ENCODE data around the gene RASL11B.
A peak's percentile ranks its signal among the peaks of the same experiment; 100 is the strongest.
"Not testable (repeated sequence)": the region's sequence is repeated elsewhere in the genome, so short reads cannot be mapped to it uniquely, and the experiment has no call there.

RASL11B gene, protein sequence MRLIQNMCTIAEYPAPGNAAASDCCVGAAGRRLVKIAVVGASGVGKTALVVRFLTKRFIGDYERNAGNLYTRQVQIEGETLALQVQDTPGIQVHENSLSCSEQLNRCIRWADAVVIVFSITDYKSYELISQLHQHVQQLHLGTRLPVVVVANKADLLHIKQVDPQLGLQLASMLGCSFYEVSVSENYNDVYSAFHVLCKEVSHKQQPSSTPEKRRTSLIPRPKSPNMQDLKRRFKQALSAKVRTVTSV

DNA sequence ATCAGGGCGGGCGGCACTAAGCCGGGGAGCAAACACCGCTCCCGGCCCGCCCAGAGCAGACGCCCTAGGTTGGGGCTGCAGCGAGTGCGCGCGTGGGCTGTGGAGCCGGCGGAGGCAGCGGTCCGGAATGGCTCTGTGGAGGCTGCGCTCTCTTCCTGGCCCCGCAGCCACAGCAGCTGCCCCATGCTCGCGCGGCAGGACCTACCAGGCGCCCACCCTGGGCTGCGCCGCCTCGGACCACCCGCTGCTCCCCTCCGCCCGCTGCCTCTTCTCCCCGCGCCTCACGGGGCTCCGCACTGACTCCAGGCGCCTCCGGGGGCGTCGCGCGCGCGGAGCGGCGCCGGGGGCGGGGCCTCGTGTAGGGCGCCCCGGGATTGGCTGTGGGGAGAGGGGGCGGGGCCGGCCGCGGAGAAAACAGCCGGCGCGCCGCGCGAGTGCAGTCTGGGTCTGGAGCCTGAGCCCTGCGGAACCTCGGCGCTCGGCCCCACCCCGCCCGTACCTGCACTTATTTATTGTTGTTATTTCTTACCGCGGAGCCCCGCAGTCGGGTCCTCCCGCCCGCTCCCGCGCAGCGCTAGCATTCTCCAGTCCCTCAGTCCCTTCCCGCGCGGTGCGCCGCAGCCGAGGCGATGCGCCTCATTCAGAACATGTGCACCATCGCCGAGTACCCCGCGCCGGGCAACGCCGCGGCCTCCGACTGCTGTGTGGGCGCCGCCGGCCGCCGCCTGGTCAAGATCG, at the start of gene RASL11B:
Gene RASL11B, plus strand, starts transcription at position 439 of the 738 bp plus-strand sequence. Its CDS starts 191 bp downstream, at position 630.
- DNase-seq = peak; percentile 82

DNA sequence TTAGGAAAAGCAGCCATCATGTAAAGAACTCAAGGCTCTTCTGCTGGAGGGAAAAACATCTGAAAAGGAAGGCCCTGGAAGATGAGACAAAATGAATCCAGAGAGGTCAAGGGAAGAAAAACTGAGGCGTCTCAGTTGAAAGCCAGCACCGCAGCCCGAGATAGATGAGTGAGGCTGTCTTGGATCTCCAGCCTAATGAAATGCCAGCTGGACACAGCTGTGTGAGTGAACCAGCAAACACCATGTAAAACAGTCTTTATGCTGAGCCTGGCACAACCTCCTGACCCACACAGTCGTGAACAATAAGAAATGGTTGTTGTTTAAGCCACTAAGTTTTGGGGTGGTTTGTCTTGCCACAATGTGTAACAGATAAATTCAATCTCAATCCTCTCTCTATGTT, 48.6 kb upstream of the RASL11B start:
- DNase-seq = no peak

DNA sequence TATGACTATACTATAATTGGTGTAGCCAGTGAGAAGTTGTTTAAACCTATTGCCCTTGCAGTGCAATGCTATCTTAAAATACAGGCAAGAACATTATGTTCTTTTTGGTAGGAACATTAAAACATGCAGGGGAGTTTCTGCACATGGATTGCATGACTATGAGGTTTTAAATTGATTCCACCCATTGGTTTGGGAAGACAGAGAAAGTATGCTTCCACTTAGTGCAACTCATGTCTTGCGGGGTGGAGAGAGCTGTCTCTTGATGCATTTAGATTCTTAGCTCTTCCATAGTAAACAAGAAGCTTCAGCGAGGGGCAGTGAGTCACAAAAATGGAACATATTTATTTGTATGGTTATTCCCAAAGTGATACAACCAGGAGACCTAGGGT, 39.5 kb upstream of the RASL11B start:
- DNase-seq = no peak

DNA sequence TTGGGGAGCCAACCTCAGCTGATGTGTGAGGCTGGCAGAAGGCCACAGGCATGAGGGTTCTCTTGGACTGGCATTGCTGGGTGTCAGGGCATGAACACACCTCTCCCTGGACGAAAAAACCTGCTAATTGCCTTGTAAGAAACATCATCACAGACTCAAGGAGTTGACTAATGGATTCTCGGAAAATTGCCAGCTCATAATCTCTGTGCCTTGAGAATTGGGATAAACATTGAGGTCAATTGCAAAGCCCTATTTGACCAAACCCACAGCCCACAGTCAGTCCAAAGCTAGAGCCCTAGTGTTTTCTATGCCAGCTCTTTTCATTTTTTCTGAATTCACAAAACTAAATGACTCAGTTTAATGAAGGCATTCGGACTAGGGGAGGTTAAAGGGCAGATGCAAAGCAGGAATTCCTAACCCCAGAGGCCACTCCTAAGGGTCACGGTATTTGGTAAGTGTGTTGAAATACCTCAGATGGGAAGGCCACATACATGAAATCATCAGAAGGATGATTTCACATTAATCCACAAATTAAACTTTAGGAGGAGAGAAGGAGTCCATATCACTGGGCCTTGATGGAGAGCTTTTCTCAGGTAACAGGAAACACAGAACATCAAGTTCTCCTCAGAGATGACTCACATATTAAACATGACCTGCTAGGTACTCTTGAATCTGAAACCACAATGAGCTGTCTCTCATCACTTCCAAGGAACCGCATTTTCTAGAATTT, 39.0 kb upstream of the RASL11B start:
- no peak for DNase-seq

DNA sequence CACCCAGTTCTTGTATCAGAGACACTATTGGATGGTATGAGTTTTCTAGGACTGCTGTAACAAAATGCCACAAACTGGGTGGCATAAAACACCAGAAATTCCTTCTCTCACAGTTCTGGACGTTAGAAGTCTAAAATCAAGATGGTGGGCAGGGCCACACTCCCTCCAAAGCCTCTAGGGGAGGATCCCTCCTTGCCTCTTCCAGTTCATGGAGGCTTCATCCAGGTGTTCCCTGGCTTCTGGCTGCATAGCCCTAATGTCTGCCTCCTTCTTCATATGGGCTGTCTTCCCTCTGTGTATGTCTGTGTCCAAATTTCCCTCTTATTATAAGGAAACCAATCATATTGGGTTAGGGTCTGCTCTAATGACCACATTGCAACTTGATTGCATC, 38.4 kb upstream of the RASL11B start:
- no peak for DNase-seq

DNA sequence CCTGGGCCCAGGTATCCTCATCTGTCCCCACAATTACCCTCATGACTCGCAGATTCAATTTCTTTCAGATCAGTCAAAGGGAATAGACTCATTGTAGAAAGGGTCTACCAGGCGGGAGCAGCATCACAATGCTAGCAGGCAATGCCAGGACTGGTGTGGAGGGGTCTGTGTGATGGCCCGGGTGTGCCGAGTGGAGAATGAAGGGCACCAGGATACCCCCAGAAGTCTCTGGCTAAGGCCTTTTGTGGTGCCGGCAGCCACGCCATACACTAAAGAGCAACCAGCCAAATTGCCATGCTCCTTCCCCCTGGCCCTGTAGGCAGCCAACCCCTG, 37.9 kb upstream of the RASL11B start:
- DNase-seq = no peak

DNA sequence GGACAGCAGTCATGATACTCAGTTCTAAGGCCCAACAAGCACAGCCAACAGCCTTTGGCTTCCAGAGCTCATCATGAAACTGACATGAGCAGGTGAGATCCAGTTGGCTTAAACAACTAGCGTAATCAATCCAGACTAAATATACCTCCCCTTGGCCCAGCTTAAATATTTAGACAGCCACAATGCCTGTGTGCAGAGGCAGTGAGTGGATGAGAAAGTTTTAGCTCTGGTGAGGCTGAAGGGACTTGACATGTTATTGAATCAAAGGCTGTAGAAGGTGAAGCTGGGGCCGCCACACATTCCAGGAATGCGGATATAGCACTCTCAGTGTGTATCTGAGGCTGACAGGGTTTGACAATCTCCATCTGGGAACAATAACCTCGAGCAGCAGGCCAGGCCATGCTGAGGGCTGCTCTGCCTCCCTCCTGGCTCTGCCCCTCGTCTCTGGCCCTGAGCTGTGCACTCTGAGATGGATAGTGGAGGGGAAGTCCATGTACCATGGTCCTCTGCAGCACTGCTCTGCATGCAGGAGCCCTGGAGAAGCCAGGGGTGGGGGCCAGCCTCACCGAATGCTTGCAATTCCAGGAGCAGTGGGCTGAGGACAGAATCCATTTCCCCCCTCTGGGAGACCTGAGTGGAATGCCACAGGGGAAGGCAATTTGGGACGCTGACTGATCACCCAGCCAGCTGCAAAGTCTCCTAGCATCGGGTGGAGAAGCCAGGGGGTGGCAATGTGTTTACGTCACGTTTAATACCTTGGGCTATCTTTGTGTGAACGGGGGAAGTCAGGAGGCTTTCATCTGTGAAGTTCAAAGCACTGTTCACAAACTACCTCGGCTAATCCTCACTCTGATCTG, 37.3 kb upstream of the RASL11B start:
- no peak for DNase-seq

DNA sequence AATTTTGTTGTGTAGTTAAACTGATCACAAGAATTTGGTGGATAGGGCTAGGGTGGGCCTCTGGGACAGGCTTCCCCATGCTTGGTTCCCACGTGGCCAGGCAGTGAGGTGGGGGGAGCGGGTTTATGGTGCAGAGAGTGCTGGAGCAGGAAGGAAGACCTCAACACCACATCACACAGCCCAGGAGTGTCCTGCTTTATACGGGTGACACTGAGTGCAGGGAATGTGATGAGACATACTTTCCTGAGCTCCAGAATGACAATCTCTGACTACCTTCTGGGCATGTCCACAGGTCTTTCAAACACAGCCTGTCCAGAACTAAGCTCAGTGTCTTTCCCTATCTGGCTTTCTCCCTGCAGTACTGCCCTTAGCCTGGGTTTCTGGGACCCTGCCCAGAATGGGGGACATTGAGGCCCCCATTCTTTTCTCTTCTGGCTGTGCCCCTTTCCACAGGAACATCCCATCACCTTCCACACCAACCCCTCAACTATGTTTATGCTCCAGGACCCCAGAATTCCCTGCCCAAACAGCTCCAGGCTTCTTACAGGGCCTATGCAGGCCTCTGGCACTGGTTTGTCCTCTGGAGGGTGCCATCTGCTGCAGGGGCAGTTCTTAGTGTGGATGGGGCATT, 36.5 kb upstream of the RASL11B start:
- DNase-seq = no peak

DNA sequence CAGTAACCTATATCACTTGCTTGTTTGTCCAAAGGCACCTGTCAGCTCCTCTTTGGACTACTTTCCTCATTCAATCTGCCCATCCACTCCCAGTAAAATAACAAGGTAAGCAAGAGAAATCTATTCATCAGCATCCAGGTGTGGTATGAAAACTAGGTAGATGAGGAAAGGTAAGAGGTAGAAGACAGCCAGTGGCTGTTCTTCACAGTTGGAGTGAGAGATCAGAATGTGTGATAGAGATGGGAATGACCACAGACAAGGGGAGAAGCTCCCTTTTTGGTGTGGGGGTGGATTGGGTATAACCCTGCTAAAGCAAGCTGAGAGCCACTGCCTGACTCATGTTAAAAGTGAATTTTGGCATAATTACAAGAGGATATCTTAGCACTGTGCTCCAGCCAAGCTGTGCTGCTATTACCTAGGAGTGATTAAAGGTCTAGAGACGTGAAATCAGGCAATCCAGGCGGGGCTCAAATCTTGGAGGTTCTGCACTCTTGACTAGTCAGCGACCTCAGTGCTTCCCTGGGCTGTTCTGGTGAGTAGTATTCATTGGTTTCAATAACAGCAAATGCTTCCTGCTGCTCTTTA, 28.1 kb upstream of the RASL11B start:
- DNase-seq = no peak

DNA sequence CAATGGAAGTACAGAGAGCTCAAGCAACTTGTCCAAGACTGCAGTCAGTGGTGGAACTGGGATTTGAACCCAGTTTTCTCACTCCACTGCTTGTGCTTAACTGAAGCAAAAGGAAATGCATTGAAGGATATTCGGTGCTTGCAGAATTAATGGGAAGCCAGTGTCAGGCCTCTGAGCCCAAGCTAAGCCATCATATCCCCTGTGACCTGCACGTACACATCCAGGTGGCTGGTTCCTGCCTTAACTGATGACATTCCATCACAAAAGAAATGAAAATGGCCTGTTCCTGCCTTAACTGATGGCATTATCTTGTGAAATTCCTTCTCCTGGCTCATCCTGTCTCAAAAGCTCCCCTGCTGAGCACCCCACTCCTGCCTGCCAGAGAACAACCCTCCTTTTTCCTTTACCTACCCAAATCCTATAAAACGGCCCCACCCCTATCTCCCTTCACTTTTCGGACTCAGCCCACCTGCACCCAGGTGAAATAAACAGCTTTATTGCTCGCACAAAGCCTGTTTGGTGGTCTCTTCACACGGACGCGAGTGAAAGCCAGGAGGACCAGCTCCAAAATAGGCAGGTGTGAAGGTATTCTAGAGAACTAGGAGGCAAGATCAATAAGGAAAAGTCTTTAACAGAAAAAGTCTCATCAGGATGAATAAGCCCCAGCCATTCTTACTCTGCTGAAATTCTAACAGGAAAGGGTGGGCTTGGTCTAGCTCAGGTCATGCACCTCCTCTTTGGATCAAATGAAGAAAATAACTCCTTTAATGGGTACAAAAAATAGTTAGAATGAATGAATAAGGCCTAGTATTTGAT, 27.3 kb upstream of the RASL11B start:
- not testable (repeated sequence) for DNase-seq

DNA sequence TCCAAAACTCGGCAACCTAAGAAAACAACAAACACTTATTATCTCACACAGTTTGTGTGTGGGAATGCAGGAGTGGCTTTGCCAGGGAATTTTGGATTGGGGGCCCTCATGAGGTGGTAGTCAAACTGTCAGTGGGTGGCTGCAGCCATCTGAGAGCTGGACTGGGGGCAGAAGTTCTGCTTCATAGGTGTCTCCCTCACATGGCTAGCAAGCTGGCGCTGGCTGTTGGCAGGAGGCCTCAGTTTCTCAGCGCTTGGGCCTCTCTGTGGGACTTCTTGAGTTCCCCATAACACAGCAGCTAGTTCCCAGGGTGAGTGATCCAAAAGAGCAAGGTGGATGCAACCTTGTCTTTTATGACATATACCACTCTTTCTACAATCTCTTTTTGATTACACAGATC, 26.0 kb upstream of the RASL11B start:
- no peak for DNase-seq

DNA sequence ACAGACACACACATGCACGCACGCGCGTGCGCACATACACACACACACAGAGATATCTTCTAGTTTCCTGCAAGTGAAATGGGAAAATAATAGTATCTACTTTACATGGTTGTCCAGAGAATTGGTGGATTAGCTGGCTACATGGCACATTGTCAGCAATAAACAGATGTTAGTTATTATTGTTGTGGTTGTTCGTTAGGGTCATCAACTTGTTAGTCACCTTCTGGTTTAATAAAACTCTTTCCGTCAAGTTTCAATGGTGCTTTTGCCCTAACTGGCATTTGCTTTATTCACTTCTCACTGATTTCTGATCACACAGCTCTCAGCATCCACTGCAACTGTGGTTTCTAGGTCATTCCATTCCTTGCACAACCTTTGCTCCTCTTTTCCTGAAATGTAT, 25.4 kb upstream of the RASL11B start:
- DNase-seq = no peak

DNA sequence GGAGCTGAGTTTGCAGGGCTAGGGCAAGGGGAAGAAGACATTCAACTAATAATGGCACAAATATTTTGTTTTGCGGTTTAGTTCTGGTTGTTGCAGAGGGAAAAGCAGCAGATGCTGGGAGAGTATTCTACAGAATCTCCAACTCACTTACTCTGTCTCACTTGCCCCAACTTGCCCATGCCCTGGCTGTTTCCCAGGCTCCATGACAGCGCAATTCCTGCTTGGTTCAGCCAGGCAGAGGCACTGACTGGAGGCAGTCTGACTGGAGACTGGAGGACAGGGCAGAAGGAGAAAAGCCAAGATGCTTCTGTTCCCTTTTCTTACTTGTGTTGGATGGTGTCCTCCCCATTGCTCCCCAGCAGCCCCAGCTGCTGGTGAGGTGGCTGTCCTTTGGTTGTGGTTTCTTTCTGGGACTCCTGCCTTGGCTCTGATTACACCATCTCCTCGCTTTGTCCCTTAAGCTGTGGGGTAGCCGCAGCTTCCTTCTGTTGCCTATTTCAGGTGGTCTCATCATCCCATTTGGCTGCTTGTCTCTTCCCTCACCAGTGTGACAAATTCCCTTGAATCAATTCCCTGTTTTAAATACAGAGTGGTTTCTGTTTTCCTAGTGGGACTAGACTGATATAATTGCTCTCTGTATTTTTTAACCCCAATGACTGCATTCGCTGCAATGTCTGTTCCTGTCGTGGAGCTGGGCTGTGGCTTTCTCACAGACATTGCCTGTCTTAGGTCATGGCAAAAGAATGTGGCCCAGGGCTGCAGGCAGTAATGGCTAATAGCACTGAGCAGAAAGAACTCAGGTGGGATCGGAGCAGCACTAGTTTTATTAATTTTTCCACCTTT, 24.2 kb upstream of the RASL11B start:
- DNase-seq = no peak

DNA sequence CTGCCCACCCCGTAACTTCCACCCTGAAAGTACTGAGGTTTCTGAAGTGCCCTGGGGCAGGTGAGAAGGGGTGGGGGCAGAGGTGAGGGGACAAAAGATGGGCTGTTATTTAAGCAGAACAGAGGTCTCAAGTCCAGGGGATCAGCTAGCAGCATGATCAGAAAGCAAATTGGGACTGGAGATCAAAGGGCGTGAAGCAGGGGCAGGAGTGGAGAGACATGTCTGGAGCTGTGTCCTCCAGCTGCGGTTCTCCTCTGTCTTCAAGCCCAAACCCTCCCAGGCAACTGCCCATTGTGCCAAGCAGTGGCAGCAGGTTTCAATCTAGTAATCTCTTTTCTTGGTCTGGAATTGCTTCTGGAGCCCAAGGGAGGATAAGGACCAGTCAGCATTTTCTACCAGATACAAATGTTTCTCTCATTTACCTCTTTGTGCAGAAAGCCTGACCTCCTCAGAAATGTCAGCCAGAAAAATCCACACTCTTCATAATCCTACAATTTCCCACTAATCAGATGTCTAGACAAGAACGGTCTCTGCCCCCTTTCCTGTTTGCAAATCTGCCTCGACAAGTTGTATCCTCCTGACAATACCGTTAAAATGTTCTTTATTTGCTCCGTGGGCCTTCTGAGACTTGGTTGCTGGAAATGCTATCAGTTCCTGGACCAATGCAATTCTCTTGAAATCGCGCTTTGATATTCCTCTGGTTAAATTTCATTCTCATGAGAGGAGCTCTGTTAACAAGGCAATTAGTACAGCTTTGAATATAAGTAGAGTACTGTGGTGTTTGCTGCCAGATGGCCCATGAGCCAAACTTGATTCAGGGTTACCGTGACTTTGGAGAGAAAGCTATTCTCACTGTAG, 23.2 kb upstream of the RASL11B start:
- no peak for DNase-seq

DNA sequence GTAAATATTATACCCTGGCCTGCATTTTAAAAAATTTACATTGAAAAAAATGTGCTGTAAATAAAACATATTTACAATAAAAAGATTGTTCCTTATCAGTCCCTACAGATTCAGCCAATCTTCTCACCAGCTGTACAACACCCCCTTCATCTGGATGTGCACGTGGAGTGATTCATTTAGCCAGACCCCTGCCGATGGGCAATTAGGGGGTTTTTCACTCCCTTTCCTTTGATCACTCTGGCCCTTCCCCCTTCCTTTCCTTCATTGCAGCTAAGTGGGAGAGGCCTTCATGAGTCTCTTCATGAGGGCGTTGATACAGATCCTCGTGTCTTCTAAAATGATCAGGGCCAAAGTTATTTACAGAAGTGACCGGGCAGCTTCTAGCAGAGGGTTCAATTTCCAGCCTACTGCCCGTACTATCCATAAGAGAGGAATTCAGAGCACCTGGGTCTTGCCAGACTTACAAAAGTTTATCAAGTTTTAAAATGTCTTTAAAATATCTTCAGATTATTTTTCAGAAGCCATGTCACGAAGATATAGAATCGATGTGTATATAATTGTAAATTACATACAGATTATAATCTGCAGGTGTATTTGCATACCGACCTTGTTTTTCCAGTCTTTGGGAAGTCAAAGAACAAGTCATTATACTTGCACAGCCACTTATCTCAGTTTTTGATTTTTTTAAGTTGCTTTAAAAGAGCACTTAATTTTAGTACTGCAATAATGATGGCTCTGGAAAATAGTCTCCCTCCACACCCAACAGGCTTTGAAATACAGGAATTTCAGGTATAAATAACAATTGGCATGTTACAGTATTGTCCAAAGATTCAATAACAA, 21.4 kb upstream of the RASL11B start:
- DNase-seq = no peak

DNA sequence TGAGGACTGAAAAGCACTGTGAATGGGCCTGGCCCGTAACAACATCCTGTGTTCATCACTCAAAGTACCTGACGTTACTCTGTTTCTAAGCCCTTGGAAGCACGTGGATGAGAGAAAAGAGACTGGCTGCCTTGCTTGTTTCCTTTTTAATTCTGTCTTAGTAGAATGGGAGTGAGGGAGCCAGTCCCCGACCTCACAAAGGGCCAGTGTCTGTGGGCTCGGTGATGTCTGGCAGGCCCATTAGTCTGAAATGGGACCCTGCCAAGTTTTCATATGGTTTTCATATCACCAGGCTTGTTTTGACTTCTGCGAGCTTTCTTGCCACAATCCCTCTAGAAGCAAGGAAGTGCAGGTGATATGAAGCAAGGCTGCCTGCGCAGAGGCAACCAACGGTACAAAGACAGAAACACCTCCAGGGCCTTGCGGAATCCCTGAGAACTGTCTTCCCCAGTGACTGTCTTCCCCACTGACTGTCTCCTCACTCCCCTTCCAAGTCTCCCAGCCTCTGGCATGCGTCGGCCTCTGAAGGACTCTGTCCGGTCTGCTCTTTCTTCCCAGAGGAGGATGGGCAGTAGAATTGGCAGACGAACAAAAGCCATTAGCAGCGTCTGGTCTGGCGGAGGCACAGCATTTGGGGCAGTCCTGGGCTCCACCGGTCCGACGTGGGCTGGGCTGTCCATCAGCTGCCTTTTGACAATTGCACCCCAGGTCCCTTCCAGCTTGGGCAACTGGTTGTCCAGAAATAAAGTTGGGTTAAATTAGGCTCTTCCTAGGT, 20.2 kb upstream of the RASL11B start:
- no peak for DNase-seq

DNA sequence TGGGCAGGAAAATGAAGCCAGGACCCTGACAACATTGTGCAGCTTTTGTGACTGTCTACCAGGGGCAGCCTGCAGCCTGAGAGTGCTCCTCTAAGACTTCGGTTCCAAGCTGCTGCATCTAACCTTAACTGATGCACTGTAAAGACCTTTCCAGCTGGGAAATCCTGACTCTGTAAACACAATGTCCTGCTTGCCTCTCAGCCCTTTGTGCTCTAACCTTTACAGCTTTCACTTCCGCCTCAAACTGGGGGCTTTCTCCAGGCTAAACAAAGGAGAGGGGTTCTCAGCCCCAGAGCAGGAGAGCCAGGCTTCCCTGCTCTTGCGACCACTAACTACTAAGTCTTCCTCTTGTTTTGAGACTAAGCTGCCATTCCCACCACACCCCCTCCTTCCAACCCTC, 19.3 kb upstream of the RASL11B start:
- DNase-seq = no peak

DNA sequence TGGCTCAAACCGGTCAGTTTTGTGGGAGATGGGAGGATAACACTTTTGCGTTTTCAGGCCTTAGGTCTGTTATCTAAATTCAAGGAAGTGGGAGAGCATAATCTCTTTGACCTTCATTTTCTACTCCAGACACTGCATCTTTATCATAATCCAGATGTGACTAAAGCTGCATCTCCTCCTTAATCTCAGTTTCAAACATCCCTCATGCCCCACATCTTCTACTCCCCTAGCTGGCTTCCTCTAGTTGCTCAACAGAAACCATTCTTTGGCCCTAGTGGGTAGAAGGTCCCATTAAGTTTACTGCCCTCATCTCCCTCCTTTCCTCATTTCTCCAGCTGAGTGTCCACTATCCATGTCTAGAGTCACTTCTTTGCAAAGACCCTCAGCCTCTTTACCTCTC, 18.8 kb upstream of the RASL11B start:
- no peak for DNase-seq
